Measurements from ENCODE around the gene MRC1. TPM values are rescaled to one million over a fixed set of nuclear protein-coding genes. Genes with fewer than 3 reads are reported as not detected.

MRC1 gene
- total RNA-seq, 1 experiment from 2014 or later, result 0.07 TPM

DNA sequence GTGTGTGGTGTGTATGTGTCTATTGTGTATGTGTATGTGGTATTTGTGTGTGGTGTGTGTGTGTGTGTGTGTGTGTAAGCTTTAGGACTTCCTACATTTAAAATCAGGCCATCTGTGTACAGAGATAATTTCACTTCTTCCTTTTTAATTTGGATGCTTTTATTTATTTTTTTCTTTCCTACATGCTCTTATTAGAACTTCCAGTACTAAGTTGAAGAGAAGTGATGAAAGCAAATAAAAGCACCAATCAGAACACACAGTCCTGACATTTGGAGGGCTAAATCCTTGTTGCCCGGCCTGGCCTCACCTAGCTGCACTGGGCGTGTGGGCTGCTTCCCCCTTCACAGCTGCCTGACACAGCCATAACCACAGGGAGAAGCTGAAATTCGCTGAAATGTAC lies 3.8 kb upstream of the MRC1 start:
- Histone ChIP-seq H3F3A (ENCODE audit: insufficient read depth, low read depth) (no peaks in the 10 kb centered on the region), H3K36me3 (ENCODE audit: low read depth) (no peaks in the 10 kb centered on the region), H3K4me3 (no peak overlapping the region), H3K4me2 (no peak overlapping the region), H4K20me1 (ENCODE audit: insufficient read depth) (no peaks in the 10 kb centered on the region), H3K9me3 (ENCODE audit: insufficient read depth, low read depth) (no peaks in the 10 kb centered on the region), H3K9me2 (ENCODE audit: insufficient read depth) (no peaks in the 10 kb centered on the region), H2AFZ (no peak overlapping the region), H3K4me1 (replicated peaks; ENCODE audit: insufficient read depth) (no peaks in the 10 kb centered on the region), H3K27me3 (ENCODE audit: insufficient read depth, low read depth) (no peaks in the 10 kb centered on the region), H3K27ac (no peak overlapping the region), H3K79me2 (ENCODE audit: low read depth) (no peaks in the 10 kb centered on the region)
- no TSS peak for BruUV-seq (replicated peaks)
- intact Hi-C loops (cut with micrococcal nuclease; ENCODE audit: unreplicated experiment), result no loop called here
- no peak for DNase-seq
- ChIA-PET CTCF (no interaction called here), POLR2A (ENCODE audit: unreplicated experiment) (interaction anchor here (0.7 kb wide), 1 partner anchor 21 kb away, joined by 5 read pairs; no protein-coding TSS in a partner anchor)
- TF ChIP-seq EZH2 (IDR thresholded peaks at IDR 0.05; ENCODE audit: low read depth) (no peak), CTCF (conservative IDR thresholded peaks at IDR 0.05) (no peak)

DNA sequence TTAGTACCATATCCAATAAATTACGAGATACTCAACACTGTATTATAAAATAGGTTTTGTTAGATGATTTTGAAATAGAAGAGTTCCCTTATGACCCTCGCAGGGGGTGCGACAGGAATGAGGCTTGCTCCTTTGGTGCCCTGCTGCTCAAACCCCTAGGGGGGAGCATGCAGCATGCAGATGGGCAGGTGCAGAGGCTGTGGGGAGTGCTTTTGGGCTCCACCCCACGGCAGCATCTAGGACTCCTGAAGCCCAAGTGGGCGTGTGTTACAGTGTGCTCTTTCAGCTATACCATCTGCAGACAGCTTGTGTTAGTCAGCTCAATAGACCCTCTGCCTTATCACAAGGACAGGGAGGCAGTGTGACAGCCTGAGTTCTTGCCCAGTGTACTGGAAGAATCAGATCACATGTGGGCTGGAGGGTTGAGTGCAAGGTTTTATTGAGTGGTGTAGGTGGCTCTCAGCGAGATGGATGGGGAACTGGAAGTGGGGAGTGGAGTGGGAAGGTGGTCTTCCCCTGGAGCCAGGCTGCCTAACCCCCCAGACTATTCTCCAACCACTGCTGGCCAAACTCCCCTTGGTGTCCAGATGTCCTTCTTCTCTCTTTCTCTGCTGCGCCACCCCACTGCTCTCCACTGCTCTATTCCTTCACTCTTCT lies 3.1 kb upstream of the MRC1 start:
- Histone ChIP-seq H2AFZ (no peak overlapping the region), H3K4me2 (no peak overlapping the region), H3K79me2 (ENCODE audit: low read depth) (no peaks in the 10 kb centered on the region), H3K4me3 (no peak overlapping the region), H3K27me3 (ENCODE audit: insufficient read depth, low read depth) (no peaks in the 10 kb centered on the region), H3K9me3 (ENCODE audit: insufficient read depth, low read depth) (no peaks in the 10 kb centered on the region), H3F3A (ENCODE audit: insufficient read depth, low read depth) (no peaks in the 10 kb centered on the region), H3K9me2 (ENCODE audit: insufficient read depth) (no peaks in the 10 kb centered on the region), H3K27ac (no peak overlapping the region), H3K4me1 (replicated peaks; ENCODE audit: insufficient read depth) (no peaks in the 10 kb centered on the region), H3K36me3 (ENCODE audit: low read depth) (no peaks in the 10 kb centered on the region), H4K20me1 (ENCODE audit: insufficient read depth) (no peaks in the 10 kb centered on the region)
- intact Hi-C loops (cut with micrococcal nuclease; ENCODE audit: unreplicated experiment), result no loop called here
- DNase-seq, result peak in 1 of 2 experiments; percentile 12
- TF ChIP-seq CTCF (conservative IDR thresholded peaks at IDR 0.05) (0 out of 2 replicates have a peak, but pooled peaks have one; percentile 15), EZH2 (IDR thresholded peaks at IDR 0.05; ENCODE audit: low read depth) (no peak)
- no TSS peak for BruUV-seq (replicated peaks)
- ChIA-PET CTCF (no interaction called here), POLR2A (ENCODE audit: unreplicated experiment) (interaction anchor here (0.7 kb wide), 1 partner anchor 21 kb away, joined by 5 read pairs; no protein-coding TSS in a partner anchor)

DNA sequence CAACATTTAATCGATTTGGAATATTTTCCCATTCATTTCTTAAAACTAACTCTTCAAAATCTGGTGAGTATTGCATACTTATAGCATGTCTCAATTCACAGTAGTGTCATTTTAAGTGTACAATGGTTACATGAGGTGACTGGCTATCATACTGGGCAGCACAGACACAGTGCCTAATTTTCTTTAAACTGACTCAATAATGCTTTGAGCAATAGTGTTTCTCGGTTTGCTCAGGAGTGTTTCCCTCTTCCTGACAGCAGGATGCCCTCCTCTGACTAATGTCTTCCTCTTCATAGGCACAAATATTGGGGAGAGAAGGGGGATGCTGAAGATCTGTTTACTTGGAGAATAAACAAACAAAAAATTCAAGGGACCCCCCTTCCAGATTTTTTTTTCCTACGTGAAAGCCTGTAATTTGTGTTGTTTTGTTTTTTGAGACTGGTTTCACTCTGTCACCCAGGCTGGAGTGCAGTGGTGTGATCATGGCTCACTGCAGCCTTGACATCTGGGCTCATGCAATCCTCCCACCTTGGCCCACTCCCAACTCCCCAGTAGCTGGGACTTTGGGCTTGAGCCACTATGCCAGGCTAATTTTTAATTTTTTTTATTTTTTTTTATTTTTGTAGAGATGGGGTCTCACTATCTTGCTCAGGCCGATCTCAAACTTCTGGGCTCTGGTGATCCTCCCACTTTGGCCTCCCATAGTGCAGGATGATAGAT lies 2.2 kb downstream of the MRC1 start:
- DNase-seq, result no peak
- Histone ChIP-seq H3K9me2 (ENCODE audit: insufficient read depth) (no peaks in the 10 kb centered on the region), H3K27me3 (ENCODE audit: insufficient read depth, low read depth) (no peaks in the 10 kb centered on the region), H3K4me3 (no peak overlapping the region), H3K4me2 (no peak overlapping the region), H3F3A (ENCODE audit: insufficient read depth, low read depth) (no peaks in the 10 kb centered on the region), H3K36me3 (ENCODE audit: low read depth) (no peaks in the 10 kb centered on the region), H3K9me3 (ENCODE audit: insufficient read depth, low read depth) (no peaks in the 10 kb centered on the region), H3K79me2 (ENCODE audit: low read depth) (no peaks in the 10 kb centered on the region), H3K4me1 (replicated peaks; ENCODE audit: insufficient read depth) (no peaks in the 10 kb centered on the region), H3K27ac (no peak overlapping the region), H2AFZ (no peak overlapping the region), H4K20me1 (ENCODE audit: insufficient read depth) (no peaks in the 10 kb centered on the region)
- no TSS peak for BruUV-seq (replicated peaks)
- POLR2A ChIA-PET (ENCODE audit: unreplicated experiment), result no interaction called here
- intact Hi-C loops (cut with micrococcal nuclease; ENCODE audit: unreplicated experiment), result no loop called here
- CTCF ChIA-PET, result no interaction called here
- no peak for TF ChIP-seq CTCF (conservative IDR thresholded peaks at IDR 0.05)
- no peak for TF ChIP-seq EZH2 (IDR thresholded peaks at IDR 0.05; ENCODE audit: low read depth)
